HepG2 (cell line): ENCODE measurements around the gene CORT. TPM values are rescaled to one million over a fixed set of nuclear protein-coding genes. Genes with fewer than 3 reads are reported as not detected.

ENCODE experiments used
- ARID3A ChIP-seq: IDR thresholded peaks from 2 replicates; pipeline ENCODE4 v1.6.1; 2012; ENCODE audit warnings: low read depth, low read length, improper control_type of control experiment
- CAMTA2 ChIP-seq: sonication (generic); formaldehyde crosslinking; IDR thresholded peaks from 2 replicates; pipeline ENCODE4 v1.4.0; 2020; ENCODE audit warnings: mild to moderate bottlenecking, missing genetic modification reagents, borderline replicate concordance
- CENPX ChIP-seq: sonication (generic); formaldehyde crosslinking; IDR thresholded peaks from 2 replicates; pipeline ENCODE4 v1.9.0; 2021; ENCODE audit warnings: mild to moderate bottlenecking, missing genetic modification reagents, moderate library complexity
- FOXA1 ChIP-seq, 2 experiments: fragments of 450-650 bp in 1 of 2; sonication (generic) in 1 of 2; formaldehyde crosslinking in 1 of 2; IDR thresholded peaks; 2 replicates each; pipeline versions ENCODE4 v1.4.0 to v1.6.1; 2016 to 2020; ENCODE audit warnings: missing genetic modification reagents in 1 of 2
- HDAC1 ChIP-seq: sonication (generic); formaldehyde crosslinking; IDR thresholded peaks from 2 replicates; pipeline ENCODE4 v1.5.1; 2020; ENCODE audit warnings: mild to moderate bottlenecking, missing genetic modification reagents
- HOMEZ ChIP-seq: IDR thresholded peaks from 2 replicates; pipeline ENCODE4 v1.6.1; 2016; ENCODE audit warnings: low read depth
- IRF2 ChIP-seq: IDR thresholded peaks from 2 replicates; pipeline ENCODE4 v1.6.1; 2018; ENCODE audit warnings: missing genetic modification reagents, missing compliant biosample characterization
- MAZ ChIP-seq, 2 experiments: sonication (generic) in 1 of 2; formaldehyde crosslinking in 1 of 2; IDR thresholded peaks; 2 replicates each; pipeline versions ENCODE4 v1.5.0 to v1.6.1; 2012 to 2020; ENCODE audit warnings: low read depth in 2 of 2, mild to moderate bottlenecking in 2 of 2, borderline replicate concordance in 1 of 2, improper control_type of control experiment in 1 of 2, low read length in 1 of 2, missing genetic modification reagents in 1 of 2, moderate library complexity in 1 of 2
- NAIF1 ChIP-seq: sonication (generic); formaldehyde crosslinking; IDR thresholded peaks from 2 replicates; pipeline ENCODE4 v1.5.0; 2020; ENCODE audit warnings: mild to moderate bottlenecking, missing genetic modification reagents, borderline replicate concordance
- NFE2L2 ChIP-seq: fragments of 150-350 bp; IDR thresholded peaks from 2 replicates; pipeline ENCODE4 v1.6.1; 2014; ENCODE audit warnings: low read length
- NFIB ChIP-seq: sonication (generic); formaldehyde crosslinking; IDR thresholded peaks from 2 replicates; pipeline ENCODE4 v1.9.0; 2021; ENCODE audit warnings: missing genetic modification reagents, mild to moderate bottlenecking, borderline replicate concordance
- NFIC ChIP-seq: IDR thresholded peaks from 2 replicates; pipeline ENCODE4 v1.6.1; 2012; ENCODE audit warnings: mild to moderate bottlenecking, low read length, inconsistent platforms
- NFKB2 ChIP-seq: sonication (generic); formaldehyde crosslinking; IDR thresholded peaks from 2 replicates; pipeline ENCODE4 v1.4.0; 2020; ENCODE audit warnings: missing genetic modification reagents, borderline replicate concordance
- PAX8 ChIP-seq: sonication (generic); formaldehyde crosslinking; IDR thresholded peaks from 2 replicates; pipeline ENCODE4 v1.8.0; 2022; ENCODE audit warnings: mild to moderate bottlenecking, missing genetic modification reagents, borderline replicate concordance
- PTBP1 ChIP-seq: fragments of 200-400 bp; formaldehyde crosslinking; IDR thresholded peaks from 2 replicates; pipeline ENCODE4 v1.6.1; 2018; ENCODE audit warnings: low read length, low read depth; ENCODE audit not compliant: poor library complexity, severe bottlenecking
- SAP130 ChIP-seq: IDR thresholded peaks from 2 replicates; pipeline ENCODE4 v1.6.1; 2016; ENCODE audit warnings: low read depth
- SKI ChIP-seq: fragments of 450-650 bp; IDR thresholded peaks from one replicate; pipeline ENCODE4 v1.6.1; 2018; ENCODE audit warnings: mild to moderate bottlenecking; ENCODE audit not compliant: partially characterized antibody
- TCF7L2 ChIP-seq: IDR thresholded peaks from 2 replicates; pipeline ENCODE4 v1.6.1; 2011; ENCODE audit warnings: mild to moderate bottlenecking, low read depth, low read length, moderate library complexity
- ZBTB20 ChIP-seq: sonication (generic); formaldehyde crosslinking; IDR thresholded peaks from 2 replicates; pipeline ENCODE4 v1.8.1; 2023; ENCODE audit warnings: missing genetic modification reagents, low read depth, mild to moderate bottlenecking, borderline replicate concordance
- ZKSCAN5 ChIP-seq: sonication (generic); formaldehyde crosslinking; IDR thresholded peaks from 2 replicates; pipeline ENCODE4 v1.5.1; 2020; ENCODE audit warnings: mild to moderate bottlenecking, missing genetic modification reagents
- ZNF138 ChIP-seq: sonication (generic); formaldehyde crosslinking; IDR thresholded peaks from 2 replicates; pipeline ENCODE4 v1.5.0; 2020; ENCODE audit warnings: mild to moderate bottlenecking, low read depth, missing genetic modification reagents
- ZNF335 ChIP-seq: sonication (generic); formaldehyde crosslinking; IDR thresholded peaks from 2 replicates; pipeline ENCODE4 v1.4.0; 2020; ENCODE audit warnings: missing genetic modification reagents
- ZNF574 ChIP-seq: sonication (generic); formaldehyde crosslinking; IDR thresholded peaks from 2 replicates; pipeline ENCODE4 v1.4.0; 2020; ENCODE audit warnings: missing genetic modification reagents
- ZNF841 ChIP-seq: sonication (generic); formaldehyde crosslinking; IDR thresholded peaks from 2 replicates; pipeline ENCODE4 v1.8.1; 2023; ENCODE audit warnings: missing genetic modification reagents, borderline replicate concordance
- ZSCAN9 ChIP-seq: IDR thresholded peaks from 2 replicates; pipeline ENCODE4 v1.6.1; 2016; ENCODE audit warnings: borderline replicate concordance
- polyA plus RNA-seq, 8 experiments: library from polyadenylated mRNA; depleted of rRNA in 3 of 8; stranded (reverse) in 7 of 8; unstranded in 1 of 8; fragments of >200 nt; fragmentation: Illumina TruSeq in 4 of 8; extraction: Trizol in 4 of 8; gene quantifications; 2 replicates each; pipeline versions ENCODE4 v1.2.1 to v1.2.3, GENCODE V29; 2011 to 2016; ENCODE audit warnings: low read depth in 4 of 8, missing spikeins in 1 of 8, mixed read lengths in 1 of 8; ENCODE audit not compliant: insufficient read depth in 1 of 8
- total RNA-seq, 5 experiments: library from RNA; depleted of rRNA; stranded (reverse); fragments of >200 nt; fragmentation: Illumina TruSeq; extraction: Trizol; gene quantifications; 2 replicates each; pipeline ENCODE4 v1.2.3, GENCODE V29; 2016; ENCODE audit warnings: low read depth in 1 of 5

CORT gene
- total and polyA plus RNA-seq, 2 of the 13 experiments (the other 11 are each of a cell fraction or from before 2014, with no cell fraction given): 0.11 to 0.62 TPM

GRCh38 chr1:10494754-10495474 is 45.1 kb downstream of the CORT start (continued):
- TF ChIP-seq NAIF1 (CRISPR knock-in tag): no peak
- TF ChIP-seq NFE2L2: no peak
- TF ChIP-seq ARID3A: no peak
- TF ChIP-seq MAZ (IDR thresholded peaks at IDR 0.05; ENCODE audit: borderline replicate concordance, low read depth, low read length): no peak
- TF ChIP-seq MAZ (CRISPR knock-in tag; IDR thresholded peaks at IDR 0.05; ENCODE audit: low read depth): 0 out of 2 replicates have a peak, but pooled peaks have one; percentile 38
- no peak for TF ChIP-seq HOMEZ (CRISPR knock-in tag)
- TF ChIP-seq ZBTB20 (CRISPR knock-in tag): no peak
- TF ChIP-seq NFIB (CRISPR knock-in tag): no peak
- no peak for TF ChIP-seq ZNF841 (CRISPR knock-in tag)
- 0 out of 2 replicates have a peak, but pooled peaks have one; percentile 16 for TF ChIP-seq ZNF574
- TF ChIP-seq ZNF335: no peak
- TF ChIP-seq PAX8 (CRISPR knock-in tag): no peak
- TF ChIP-seq HDAC1 (CRISPR knock-in tag): no peak
- no peak for TF ChIP-seq CENPX
- no peak for TF ChIP-seq ZNF138 (CRISPR knock-in tag)
- TF ChIP-seq FOXA1 (IDR thresholded peaks at IDR 0.05): no peak
- TF ChIP-seq FOXA1 (CRISPR knock-in tag; IDR thresholded peaks at IDR 0.05): no peak
- no peak for TF ChIP-seq ZSCAN9 (CRISPR knock-in tag)
- peak; percentile 24; the same call in 1 of the 2 replicates for TF ChIP-seq SAP130
- TF ChIP-seq TCF7L2: no peak
- no peak for TF ChIP-seq ZKSCAN5 (CRISPR knock-in tag)
- no peak for TF ChIP-seq SKI
- 0 out of 2 replicates have a peak, but pooled peaks have one; percentile 55 for TF ChIP-seq CAMTA2 (CRISPR knock-in tag)
- no peak for TF ChIP-seq NFKB2 (CRISPR knock-in tag)
- no peak for TF ChIP-seq PTBP1
- no peak for TF ChIP-seq NFIC
- no peak; the same call in 1 of the 2 replicates for TF ChIP-seq IRF2 (CRISPR knock-in tag)
